Mucosa of descending colon (tissue), 3 donors: ENCODE results near the gene NFATC1. TPM values are rescaled to one million over a fixed set of nuclear protein-coding genes. Genes with fewer than 3 reads are reported as not detected.

Experiments used
- ATAC-seq: fragments of 200-7000 bp; cut with Tn5 transposase; one replicate; pipeline ENCODE4 v1.9.1; 2020; ENCODE audit warnings: mild to moderate bottlenecking, moderate library complexity
- DNase-seq, 3 donors: peaks; one replicate each; pipeline ENCODE4 v3.0.0-alpha.2; 2020
- H3K36me3 ChIP-seq: fragments of 200-600 bp; one replicate; pipeline ENCODE4 v1.8.0; 2021; ENCODE audit warnings: low read depth, mild to moderate bottlenecking
- H3K4me1 ChIP-seq: fragments of 200-600 bp; one replicate; pipeline ENCODE4 v1.8.0; 2021; ENCODE audit warnings: low read depth, mild to moderate bottlenecking
- H3K4me3 ChIP-seq: fragments of 200-600 bp; one replicate; pipeline ENCODE4 v1.8.0; 2021; ENCODE audit warnings: mild to moderate bottlenecking
- H3K9me3 ChIP-seq: fragments of 200-600 bp; one replicate; pipeline ENCODE4 v1.8.0; 2021; ENCODE audit warnings: mild to moderate bottlenecking
- CTCF ChIP-seq: fragments of 200-600 bp; IDR thresholded peaks from one replicate; pipeline ENCODE4 v1.8.0; 2022; ENCODE audit warnings: antibody characterized with exemption, mild to moderate bottlenecking
- intact Hi-C, 2 donors: fragments of 100-400 bp; cut with DNase I in 1 of 2; cut with micrococcal nuclease in 1 of 2; formaldehyde crosslinking; loops; one replicate each; pipeline versions ENCODE4 v1.11.0 to v1.11.1; 2022; cut with DNase I, micrococcal nuclease
- total RNA-seq, 3 donors: library from RNA; stranded (reverse); fragmentation: NEBNext Ultra II Directional in 2 of 3; extraction: Animal tissue kit (Norgen Biotek cat#: 25700) in 2 of 3; gene quantifications; one replicate each; pipeline versions ENCODE4 v1.2.1 to v1.2.4, GENCODE V29; 2021 to 2023
- donor health status: DM: no; HTN: no; CAD: no; lungs with moderate emphysema.
- donor health status: DM: no; HTN: no; CAD: no.
- donor health status: DM: no; HTN: yes; CAD: no.

Gene NFATC1
- total RNA-seq, 3 donors from 2014 or later, result 2.9 to 12.9 (median 4.6) TPM

- no peak for DNase-seq
- ATAC-seq, result no peak
- no peak overlapping the region for H3K4me3 ChIP-seq
Measured at GRCh38 chr18:79540161-79540903, 144.6 kb downstream of the NFATC1 start.

GRCh38 chr18:79540904-79541282, 145.2 kb downstream of the NFATC1 start:
- H3K9me3 ChIP-seq, result no peaks in the 10 kb centered on the region
- ATAC-seq (no peak), DNase-seq (peak in 1 of 3 donors; percentile 44)
- no peaks in the 10 kb centered on the region for H3K36me3 ChIP-seq
- TF ChIP-seq CTCF, result no peak
- intact Hi-C loops, result no loop called here
- H3K4me1 ChIP-seq, result no peaks in the 10 kb centered on the region
- no peak overlapping the region for H3K4me3 ChIP-seq

More at GRCh38 chr18:79540161-79540903, 144.6 kb downstream of the NFATC1 start:
- H3K36me3 ChIP-seq, result no peaks in the 10 kb centered on the region
- no peak for TF ChIP-seq CTCF
- no peaks in the 10 kb centered on the region for H3K9me3 ChIP-seq
- no peaks in the 10 kb centered on the region for H3K4me1 ChIP-seq
- intact Hi-C loops, result no loop called here

- TF ChIP-seq CTCF, result no peak
- no peak for DNase-seq
- no peak for ATAC-seq
- Histone ChIP-seq H3K4me3 (no peak overlapping the region), H3K9me3 (no peaks in the 10 kb centered on the region), H3K4me1 (no peaks in the 10 kb centered on the region), H3K36me3 (no peaks in the 10 kb centered on the region)
- intact Hi-C loops, result no loop called here
Measured at GRCh38 chr18:79542213-79542612, 146.5 kb downstream of the NFATC1 start.

GRCh38 chr18:79542876-79543750, 147.4 kb downstream of the NFATC1 start:
- Histone ChIP-seq H3K9me3 (no peaks in the 10 kb centered on the region), H3K4me1 (no peaks in the 10 kb centered on the region), H3K4me3 (no peak overlapping the region), H3K36me3 (no peaks in the 10 kb centered on the region)
- no peak for TF ChIP-seq CTCF
- DNase-seq (peak in 1 of 3 donors; percentile 10), ATAC-seq (no peak)
- intact Hi-C loops, result no loop called here

- intact Hi-C loops, result no loop called here
- TF ChIP-seq CTCF, result no peak
- DNase-seq, result no peak
- H3K4me1 ChIP-seq, result no peaks in the 10 kb centered on the region
- no peaks in the 10 kb centered on the region for H3K9me3 ChIP-seq
- H3K4me3 ChIP-seq, result no peak overlapping the region
- no peaks in the 10 kb centered on the region for H3K36me3 ChIP-seq
- ATAC-seq, result no peak
Measured at GRCh38 chr18:79543861-79544385, 148.2 kb downstream of the NFATC1 start.
